ENCODE data around the gene NXNL2.

DNA sequence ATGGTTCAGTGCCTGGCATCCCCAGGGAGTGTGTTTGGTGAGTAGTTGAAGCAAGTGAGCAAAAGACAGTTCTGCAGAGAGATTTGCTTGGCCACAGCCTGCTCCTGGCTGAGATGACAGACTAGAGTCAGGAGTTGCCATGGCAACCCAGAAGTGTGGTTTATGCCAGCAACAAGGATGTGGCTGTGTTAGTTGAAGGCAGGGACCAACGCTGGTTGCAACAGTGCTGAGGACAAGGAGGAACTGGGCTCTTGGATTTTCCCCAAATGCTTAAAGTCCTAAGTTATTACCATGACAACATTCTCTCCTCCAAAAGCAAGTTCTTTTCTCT lies 2.7 kb downstream of the NXNL2 start:
- TF ChIP-seq, protein P1, sequence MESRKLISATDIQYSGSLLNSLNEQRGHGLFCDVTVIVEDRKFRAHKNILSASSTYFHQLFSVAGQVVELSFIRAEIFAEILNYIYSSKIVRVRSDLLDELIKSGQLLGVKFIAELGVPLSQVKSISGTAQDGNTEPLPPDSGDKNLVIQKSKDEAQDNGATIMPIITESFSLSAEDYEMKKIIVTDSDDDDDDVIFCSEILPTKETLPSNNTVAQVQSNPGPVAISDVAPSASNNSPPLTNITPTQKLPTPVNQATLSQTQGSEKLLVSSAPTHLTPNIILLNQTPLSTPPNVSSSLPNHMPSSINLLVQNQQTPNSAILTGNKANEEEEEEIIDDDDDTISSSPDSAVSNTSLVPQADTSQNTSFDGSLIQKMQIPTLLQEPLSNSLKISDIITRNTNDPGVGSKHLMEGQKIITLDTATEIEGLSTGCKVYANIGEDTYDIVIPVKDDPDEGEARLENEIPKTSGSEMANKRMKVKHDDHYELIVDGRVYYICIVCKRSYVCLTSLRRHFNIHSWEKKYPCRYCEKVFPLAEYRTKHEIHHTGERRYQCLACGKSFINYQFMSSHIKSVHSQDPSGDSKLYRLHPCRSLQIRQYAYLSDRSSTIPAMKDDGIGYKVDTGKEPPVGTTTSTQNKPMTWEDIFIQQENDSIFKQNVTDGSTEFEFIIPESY (IDR thresholded peaks at IDR 0.05; ENCODE audit: extremely low read depth, insufficient replicate concordance, low read length), result no peak
- TF ChIP-seq POLR2A (IDR thresholded peaks at IDR 0.05; ENCODE audit: borderline replicate concordance, extremely low read depth, insufficient read depth, insufficient read length), result no peak
- TF ChIP-seq POLR2AphosphoS5 (IDR thresholded peaks at IDR 0.05; ENCODE audit: low read depth, low read length), result no peak
- no peak for TF ChIP-seq EZH2phosphoT487 (IDR thresholded peaks at IDR 0.05; ENCODE audit: borderline replicate concordance)
- no peak for TF ChIP-seq CTCF (IDR thresholded peaks at IDR 0.05 in 2 of 3, conservative IDR thresholded peaks at IDR 0.05 in 1 of 3; ENCODE audit: borderline replicate concordance in 1 of 3, insufficient read depth in 1 of 3, low read depth in 2 of 3, low read length in 2 of 3)
- no peak for TF ChIP-seq CBX3 (IDR thresholded peaks at IDR 0.05; ENCODE audit: low read depth)
- TF ChIP-seq ATF3 (IDR thresholded peaks at IDR 0.05), result no peak
- TF ChIP-seq SRF (IDR thresholded peaks at IDR 0.05; ENCODE audit: low read depth), result no peak
- no peak for TF ChIP-seq EGR1 (IDR thresholded peaks at IDR 0.05; ENCODE audit: low read depth)
- TF ChIP-seq YY1 (IDR thresholded peaks at IDR 0.05; ENCODE audit: extremely low read depth, insufficient replicate concordance, low read depth, low read length), result no peak

Measured in HCT116 (cell line).